Activated CD8-positive, alpha-beta memory T cell treated with anti-CD3 and anti-CD28 coated beads, Interleukin-2, amount 50 U/mL, for 1 hour (primary cell): ENCODE measurements around the gene PIK3CD.
A peak's percentile ranks its signal among the peaks of the same experiment; 100 is the strongest.
"Not testable (repeated sequence)": the region's sequence is repeated elsewhere in the genome, so short reads cannot be mapped to it uniquely, and the experiment has no call there.

Experiments used
- DNase-seq: peaks from one replicate; pipeline ENCODE4 v3.0.0-alpha.2; 2020; ENCODE audit errors: extremely low read depth

PIK3CD gene

GRCh38 chr1:9654834-9655723, 3.5 kb downstream of the PIK3CD start:
- no peak for DNase-seq

GRCh38 chr1:9655836-9656235, 4.3 kb downstream of the PIK3CD start:
- DNase-seq, result no peak

GRCh38 chr1:9657521-9658032, 6.0 kb downstream of the PIK3CD start:
- DNase-seq, result no peak

- DNase-seq, result no peak
Measured at GRCh38 chr1:9658199-9658598, 6.7 kb downstream of the PIK3CD start.

- no peak for DNase-seq
Measured at GRCh38 chr1:9659328-9659727, 7.8 kb downstream of the PIK3CD start.

GRCh38 chr1:9663257-9663656, 11.7 kb downstream of the PIK3CD start:
- no peak for DNase-seq

GRCh38 chr1:9665193-9665592, 13.7 kb downstream of the PIK3CD start:
- DNase-seq, result no peak

GRCh38 chr1:9668080-9668479, 16.5 kb downstream of the PIK3CD start:
- no peak for DNase-seq

- DNase-seq, result no peak
Measured at GRCh38 chr1:9670085-9670484, 18.6 kb downstream of the PIK3CD start.

- no peak for DNase-seq
Measured at GRCh38 chr1:9671377-9672140, 20.0 kb downstream of the PIK3CD start.

GRCh38 chr1:9672444-9672843, 20.9 kb downstream of the PIK3CD start:
- no peak for DNase-seq

- DNase-seq, result no peak
Measured at GRCh38 chr1:9675393-9675792, 23.9 kb downstream of the PIK3CD start.

GRCh38 chr1:9676128-9676527, 24.6 kb downstream of the PIK3CD start:
- not testable (repeated sequence) for DNase-seq

GRCh38 chr1:9676815-9677393, 25.4 kb downstream of the PIK3CD start:
- DNase-seq, result no peak

GRCh38 chr1:9680091-9680490, 28.6 kb downstream of the PIK3CD start:
- DNase-seq, result no peak

GRCh38 chr1:9680828-9681227, 29.3 kb downstream of the PIK3CD start:
- DNase-seq, result no peak

GRCh38 chr1:9684801-9685200, 33.3 kb downstream of the PIK3CD start:
- DNase-seq, result no peak

- peak; percentile 42 for DNase-seq
Measured at GRCh38 chr1:9687120-9687873, 35.8 kb downstream of the PIK3CD start.

- no peak for DNase-seq
Measured at GRCh38 chr1:9687874-9688582, 36.5 kb downstream of the PIK3CD start.

- DNase-seq, result no peak
Measured at GRCh38 chr1:9688599-9688998, 37.1 kb downstream of the PIK3CD start.
